Gastroesophageal sphincter (tissue), 3 donors: ENCODE measurements around the gene TRIM52.

ENCODE experiments used
- CTCF ChIP-seq, 4 experiments: fragments of 200-600 bp in 2 of 4; fragments of 450-650 bp in 2 of 4; sonication (generic) in 1 of 4; IDR thresholded peaks; one replicate each; pipeline ENCODE4 v1.5.1; 2017 to 2019; ENCODE audit warnings: antibody characterized with exemption in 4 of 4, mild to moderate bottlenecking in 2 of 4, moderate library complexity in 2 of 4
- POLR2A ChIP-seq, 2 donors: fragments of 450-650 bp; IDR thresholded peaks; one replicate each; pipeline ENCODE4 v1.6.1; 2017; ENCODE audit warnings: antibody characterized with exemption in 2 of 2, mild to moderate bottlenecking in 2 of 2, moderate library complexity in 1 of 2
- POLR2AphosphoS5 ChIP-seq: sonication (generic); formaldehyde crosslinking; IDR thresholded peaks from one replicate; pipeline ENCODE4 v1.6.1; 2017; ENCODE audit warnings: antibody characterized with exemption

- no peak for TF ChIP-seq CTCF (IDR thresholded peaks at IDR 0.05)
- no peak for TF ChIP-seq POLR2AphosphoS5
- no peak for TF ChIP-seq POLR2A (IDR thresholded peaks at IDR 0.05)
Observed at GRCh38 chr5:181217803-181218062, 43.2 kb downstream of the TRIM52 start.
